HepG2 (cell line): Measurements from ENCODE around the gene DCN. TPM values are rescaled to one million over a fixed set of nuclear protein-coding genes. Genes with fewer than 3 reads are reported as not detected.

ENCODE experiments used
- ATAC-seq: fragments of 200-7000 bp; cut with Tn5 transposase; 3 replicates; pipeline ENCODE4 v1.9.1; 2020; ENCODE audit warnings: mild to moderate bottlenecking, moderate library complexity
- BruUV-seq: library from RNA; stranded (reverse); fragments of 400-500 nt; replicated peaks from 2 replicates; lab custom pipeline; 2021; lab: Mats Ljungman, UMichigan
- CTCF ChIA-PET: fragments of 300-600 bp; formaldehyde crosslinking; extraction: SDS; loops from one replicate; lab custom pipeline; 2021; ENCODE audit warnings: low total read pairs, inconsistent platforms, low intra/inter-chr PET ratio; lab: Yijun Ruan, JAX
- POLR2A ChIA-PET: fragments of 350-600 bp; sonication (Branson Sonifier 250); formaldehyde crosslinking; loops from one replicate; lab custom pipeline; 2020; ENCODE audit warnings: antibody characterized with exemption, inconsistent platforms; lab: Yijun Ruan, JAX
- DNase-seq: peaks from one replicate; pipeline ENCODE4 v3.0.0-alpha.2; 2015; ENCODE audit warnings: low spot score
- FAIRE-seq: peaks from 3 replicates; lab custom pipeline; 2011; peaks lifted over from hg19 to GRCh38; lab: Jason Lieb, UNC
- H2AFZ ChIP-seq: one replicate; pipeline ENCODE4 v1.6.1; 2011; ENCODE audit warnings: low read length, inconsistent platforms
- H3K27ac ChIP-seq: fragments of 300-600 bp; 3 replicates; pipeline ENCODE4 v1.8.0; 2011; ENCODE audit warnings: mixed run types, mild to moderate bottlenecking, mixed read lengths, low read length, inconsistent platforms; ENCODE audit not compliant: insufficient read depth; ENCODE audit errors: extremely low read length
- H3K27me3 ChIP-seq, 2 experiments: fragments of 200-600 bp in 1 of 2; 2 replicates in 1 of 2; 3 replicates in 1 of 2; pipeline versions ENCODE4 v1.6.0 to v1.8.0; 2011; ENCODE audit warnings: low read length in 2 of 2, mild to moderate bottlenecking in 2 of 2, moderate library complexity in 2 of 2, inconsistent platforms in 1 of 2; ENCODE audit not compliant: insufficient read depth in 2 of 2, control insufficient read depth in 1 of 2
- H3K36me3 ChIP-seq, 2 experiments: fragments of 200-600 bp in 1 of 2; replicated peaks in 1 of 2; 2 replicates in 1 of 2; 3 replicates in 1 of 2; pipeline versions ENCODE4 v1.5.1 to v1.8.0; 2011; ENCODE audit warnings: low read length in 2 of 2, inconsistent platforms in 1 of 2; ENCODE audit not compliant: insufficient read depth in 2 of 2, control insufficient read depth in 1 of 2
- H3K4me1 ChIP-seq: 2 replicates; pipeline ENCODE4 v1.5.1; 2012; ENCODE audit warnings: low read length, inconsistent platforms; ENCODE audit not compliant: insufficient read depth
- H3K4me2 ChIP-seq: 2 replicates; pipeline ENCODE4 v1.6.0; 2011; ENCODE audit warnings: low read depth, low read length, inconsistent platforms
- H3K4me3 ChIP-seq, 3 experiments: fragments of 200-600 bp in 1 of 3; sonication (generic), shearing (Covaris generic) in 1 of 3; replicated peaks in 1 of 3; 2 replicates each; pipeline ENCODE4 v1.5.1; 2011 to 2016; ENCODE audit warnings: low read length in 3 of 3, inconsistent platforms in 2 of 3, low read depth in 2 of 3, mild to moderate bottlenecking in 2 of 3, control low read depth in 1 of 3, mixed read lengths in 1 of 3; ENCODE audit not compliant: insufficient read depth in 1 of 3
- H3K79me2 ChIP-seq: one replicate; pipeline ENCODE4 v1.6.1; 2011; ENCODE audit warnings: low read length, inconsistent platforms; ENCODE audit not compliant: insufficient read depth
- H3K9ac ChIP-seq: 2 replicates; pipeline ENCODE4 v1.6.0; 2011; ENCODE audit warnings: mild to moderate bottlenecking, low read depth, low read length, inconsistent platforms; ENCODE audit not compliant: insufficient read depth
- H3K9me3 ChIP-seq: 2 replicates; pipeline ENCODE4 v1.5.1; 2012; ENCODE audit warnings: mild to moderate bottlenecking, low read length
- H4K20me1 ChIP-seq: 2 replicates; pipeline ENCODE4 v1.6.0; 2011; ENCODE audit warnings: inconsistent platforms, mild to moderate bottlenecking, low read length, moderate library complexity; ENCODE audit not compliant: insufficient read depth
- EP300 ChIP-seq, 3 experiments: sonication (generic) in 1 of 3; formaldehyde crosslinking in 1 of 3; IDR thresholded peaks; 2 replicates each; pipeline versions ENCODE4 v1.5.1 to v1.6.1; 2011 to 2020; ENCODE audit warnings: low read depth in 2 of 3, low read length in 2 of 3, borderline replicate concordance in 1 of 3, improper control_type of control experiment in 1 of 3, mild to moderate bottlenecking in 1 of 3, missing genetic modification reagents in 1 of 3, moderate library complexity in 1 of 3
- HOXD1 ChIP-seq: sonication (generic); formaldehyde crosslinking; IDR thresholded peaks from 2 replicates; pipeline ENCODE4 v1.5.0; 2020; ENCODE audit warnings: missing genetic modification reagents
- MTA1 ChIP-seq: sonication (generic); formaldehyde crosslinking; IDR thresholded peaks from 2 replicates; pipeline ENCODE4 v1.4.0; 2020; ENCODE audit warnings: missing genetic modification reagents, mild to moderate bottlenecking, borderline replicate concordance
- RBAK ChIP-seq: sonication (generic); formaldehyde crosslinking; IDR thresholded peaks from 2 replicates; pipeline ENCODE4 v1.5.1; 2020; ENCODE audit warnings: mild to moderate bottlenecking, missing genetic modification reagents
- ZBTB7B ChIP-seq: sonication (generic); formaldehyde crosslinking; IDR thresholded peaks from 2 replicates; pipeline ENCODE4 v1.4.0; 2020; ENCODE audit warnings: missing genetic modification reagents
- ZFYVE20 ChIP-seq: sonication (generic); formaldehyde crosslinking; IDR thresholded peaks from 2 replicates; pipeline ENCODE4 v1.8.0; 2023; ENCODE audit warnings: low read depth, mild to moderate bottlenecking, moderate library complexity, missing genetic modification reagents, borderline replicate concordance
- ZNF121 ChIP-seq: sonication (generic); formaldehyde crosslinking; IDR thresholded peaks from 2 replicates; pipeline ENCODE4 v1.5.0; 2020; ENCODE audit warnings: mild to moderate bottlenecking, missing genetic modification reagents
- ZNF17 ChIP-seq: sonication (generic); formaldehyde crosslinking; IDR thresholded peaks from 2 replicates; pipeline ENCODE4 v1.5.0; 2020; ENCODE audit warnings: mild to moderate bottlenecking, missing genetic modification reagents
- ZNF605 ChIP-seq: sonication (generic); formaldehyde crosslinking; IDR thresholded peaks from 2 replicates; pipeline ENCODE4 v1.8.0; 2022; ENCODE audit warnings: mild to moderate bottlenecking, missing genetic modification reagents
- WGBS: methylation state at CpG from one replicate; pipeline ENCODE4 v1.1.6; 2017; ENCODE audit warnings: low lambda C conversion rate; 5-methylcytosine and 5-hydroxymethylcytosine counted together
- in situ Hi-C: cut with HindIII; loops from 2 replicates; pipeline ENCODE4 v1.10.0; 2017; ENCODE audit warnings: low pct_unique_long_range_greater_than_20kb; ENCODE audit not compliant: extremely low pct_ligation_motif_present
- intact Hi-C: fragments of 100-400 bp; cut with micrococcal nuclease; formaldehyde crosslinking; loops from one replicate; pipeline ENCODE4 v1.10.0; 2022; ENCODE audit not compliant: unreplicated experiment
- polyA plus RNA-seq, 8 experiments: library from polyadenylated mRNA; depleted of rRNA in 3 of 8; stranded (reverse) in 7 of 8; unstranded in 1 of 8; fragments of >200 nt; fragmentation: Illumina TruSeq in 4 of 8; extraction: Trizol in 4 of 8; gene quantifications; 2 replicates each; pipeline versions ENCODE4 v1.2.1 to v1.2.3, GENCODE V29; 2011 to 2016; ENCODE audit warnings: low read depth in 4 of 8, missing spikeins in 1 of 8, mixed read lengths in 1 of 8; ENCODE audit not compliant: insufficient read depth in 1 of 8
- total RNA-seq, 5 experiments: library from RNA; depleted of rRNA; stranded (reverse); fragments of >200 nt; fragmentation: Illumina TruSeq; extraction: Trizol; gene quantifications; 2 replicates each; pipeline ENCODE4 v1.2.3, GENCODE V29; 2016; ENCODE audit warnings: low read depth in 1 of 5
- TF ChIP-seq, protein P1 (sequence below): sonication (generic); formaldehyde crosslinking; IDR thresholded peaks from 2 replicates; pipeline ENCODE4 v1.4.0; 2020; ENCODE audit warnings: missing genetic modification reagents
- TF ChIP-seq, protein P2 (sequence below): sonication (generic); formaldehyde crosslinking; IDR thresholded peaks from 2 replicates; pipeline ENCODE4 v1.8.0; 2023; ENCODE audit warnings: mild to moderate bottlenecking, missing genetic modification reagents
- TF ChIP-seq, protein P3 (sequence below): sonication (generic); formaldehyde crosslinking; IDR thresholded peaks from 2 replicates; pipeline ENCODE4 v1.4.0; 2020; ENCODE audit warnings: mild to moderate bottlenecking, missing genetic modification reagents
- TF ChIP-seq, protein P4 (sequence below): sonication (generic); formaldehyde crosslinking; IDR thresholded peaks from 2 replicates; pipeline ENCODE4 v1.8.1; 2023; ENCODE audit warnings: mild to moderate bottlenecking, missing genetic modification reagents
- TF ChIP-seq, protein P5 (sequence below), 2 experiments: IDR thresholded peaks; 2 replicates each; pipeline ENCODE4 v1.6.1; 2011 to 2012; ENCODE audit warnings: low read length in 2 of 2, borderline replicate concordance in 1 of 2, low read depth in 1 of 2, mild to moderate bottlenecking in 1 of 2, moderate library complexity in 1 of 2

The DCN gene
- total and polyA plus RNA-seq, 2 of the 13 experiments (the other 11 are each of a cell fraction or from before 2014, with no cell fraction given), result not detected

DNA sequence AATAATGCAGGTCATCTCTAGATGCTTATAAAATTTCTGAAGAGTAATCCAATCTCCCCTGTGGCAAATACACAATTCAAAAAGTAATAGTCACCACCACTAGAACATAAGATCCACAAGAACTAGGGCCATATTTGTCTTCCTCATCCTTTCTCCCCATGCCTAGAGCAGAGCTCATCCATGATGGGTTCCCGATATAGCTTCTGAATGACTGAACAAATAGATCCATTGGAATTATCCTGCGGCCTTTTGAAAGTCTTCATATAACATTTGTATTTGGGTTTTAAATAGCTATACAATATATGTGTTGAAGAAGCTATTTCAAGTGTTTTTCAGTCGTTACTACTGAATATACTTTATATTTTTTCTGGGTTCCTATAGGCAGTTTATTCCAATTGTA lies 5.7 kb downstream of the DCN start:
- in situ Hi-C loops, result no loop called here
- intact Hi-C loops, result no loop called here
- no peaks in the 10 kb centered on the region for H3K9me3 ChIP-seq
- H3K4me2 ChIP-seq, result no peak overlapping the region
- H3K9ac ChIP-seq, result no peak overlapping the region
- no peaks in the 10 kb centered on the region for H3K36me3 ChIP-seq
- WGBS, result 1% methylated on average over 3 of the region's 3 CpGs
- FAIRE-seq, result no peak
- no peak overlapping the region for H3K27ac ChIP-seq
- no peaks in the 10 kb centered on the region for H3K4me1 ChIP-seq
- ChIA-PET CTCF (no interaction called here), POLR2A (no interaction called here)
- no peaks in the 10 kb centered on the region for H3K27me3 ChIP-seq
- H2AFZ ChIP-seq, result no peak overlapping the region
- no TSS peak for BruUV-seq
- no peak for ATAC-seq
- no peak for DNase-seq
- H4K20me1 ChIP-seq, result no peaks in the 10 kb centered on the region
- no peak overlapping the region for H3K4me3 ChIP-seq
- no peaks in the 10 kb centered on the region for H3K79me2 ChIP-seq
- TF ChIP-seq, protein P1, sequence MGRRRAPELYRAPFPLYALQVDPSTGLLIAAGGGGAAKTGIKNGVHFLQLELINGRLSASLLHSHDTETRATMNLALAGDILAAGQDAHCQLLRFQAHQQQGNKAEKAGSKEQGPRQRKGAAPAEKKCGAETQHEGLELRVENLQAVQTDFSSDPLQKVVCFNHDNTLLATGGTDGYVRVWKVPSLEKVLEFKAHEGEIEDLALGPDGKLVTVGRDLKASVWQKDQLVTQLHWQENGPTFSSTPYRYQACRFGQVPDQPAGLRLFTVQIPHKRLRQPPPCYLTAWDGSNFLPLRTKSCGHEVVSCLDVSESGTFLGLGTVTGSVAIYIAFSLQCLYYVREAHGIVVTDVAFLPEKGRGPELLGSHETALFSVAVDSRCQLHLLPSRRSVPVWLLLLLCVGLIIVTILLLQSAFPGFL (CRISPR knock-in tag), result no peak
- TF ChIP-seq ZNF17 (CRISPR knock-in tag), result no peak
- TF ChIP-seq MTA1 (CRISPR knock-in tag), result no peak
- TF ChIP-seq, protein P2, sequence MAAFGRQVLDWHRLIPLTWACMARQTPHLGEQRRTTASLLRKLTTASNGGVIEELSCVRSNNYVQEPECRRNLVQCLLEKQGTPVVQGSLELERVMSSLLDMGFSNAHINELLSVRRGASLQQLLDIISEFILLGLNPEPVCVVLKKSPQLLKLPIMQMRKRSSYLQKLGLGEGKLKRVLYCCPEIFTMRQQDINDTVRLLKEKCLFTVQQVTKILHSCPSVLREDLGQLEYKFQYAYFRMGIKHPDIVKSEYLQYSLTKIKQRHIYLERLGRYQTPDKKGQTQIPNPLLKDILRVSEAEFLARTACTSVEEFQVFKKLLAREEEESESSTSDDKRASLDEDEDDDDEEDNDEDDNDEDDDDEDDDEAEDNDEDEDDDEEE (CRISPR knock-in tag), result no peak
- no peak for TF ChIP-seq HOXD1 (CRISPR knock-in tag)
- TF ChIP-seq ZNF605, result no peak
- no peak for TF ChIP-seq ZBTB7B (CRISPR knock-in tag)
- TF ChIP-seq, protein P3, sequence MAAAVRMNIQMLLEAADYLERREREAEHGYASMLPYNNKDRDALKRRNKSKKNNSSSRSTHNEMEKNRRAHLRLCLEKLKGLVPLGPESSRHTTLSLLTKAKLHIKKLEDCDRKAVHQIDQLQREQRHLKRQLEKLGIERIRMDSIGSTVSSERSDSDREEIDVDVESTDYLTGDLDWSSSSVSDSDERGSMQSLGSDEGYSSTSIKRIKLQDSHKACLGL (CRISPR knock-in tag), result no peak
- no peak for TF ChIP-seq ZFYVE20 (CRISPR knock-in tag)
- TF ChIP-seq, protein P4, sequence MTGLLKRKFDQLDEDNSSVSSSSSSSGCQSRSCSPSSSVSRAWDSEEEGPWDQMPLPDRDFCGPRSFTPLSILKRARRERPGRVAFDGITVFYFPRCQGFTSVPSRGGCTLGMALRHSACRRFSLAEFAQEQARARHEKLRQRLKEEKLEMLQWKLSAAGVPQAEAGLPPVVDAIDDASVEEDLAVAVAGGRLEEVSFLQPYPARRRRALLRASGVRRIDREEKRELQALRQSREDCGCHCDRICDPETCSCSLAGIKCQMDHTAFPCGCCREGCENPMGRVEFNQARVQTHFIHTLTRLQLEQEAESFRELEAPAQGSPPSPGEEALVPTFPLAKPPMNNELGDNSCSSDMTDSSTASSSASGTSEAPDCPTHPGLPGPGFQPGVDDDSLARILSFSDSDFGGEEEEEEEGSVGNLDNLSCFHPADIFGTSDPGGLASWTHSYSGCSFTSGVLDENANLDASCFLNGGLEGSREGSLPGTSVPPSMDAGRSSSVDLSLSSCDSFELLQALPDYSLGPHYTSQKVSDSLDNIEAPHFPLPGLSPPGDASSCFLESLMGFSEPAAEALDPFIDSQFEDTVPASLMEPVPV (CRISPR knock-in tag), result no peak
- no peak for TF ChIP-seq RBAK
- TF ChIP-seq, protein P5, sequence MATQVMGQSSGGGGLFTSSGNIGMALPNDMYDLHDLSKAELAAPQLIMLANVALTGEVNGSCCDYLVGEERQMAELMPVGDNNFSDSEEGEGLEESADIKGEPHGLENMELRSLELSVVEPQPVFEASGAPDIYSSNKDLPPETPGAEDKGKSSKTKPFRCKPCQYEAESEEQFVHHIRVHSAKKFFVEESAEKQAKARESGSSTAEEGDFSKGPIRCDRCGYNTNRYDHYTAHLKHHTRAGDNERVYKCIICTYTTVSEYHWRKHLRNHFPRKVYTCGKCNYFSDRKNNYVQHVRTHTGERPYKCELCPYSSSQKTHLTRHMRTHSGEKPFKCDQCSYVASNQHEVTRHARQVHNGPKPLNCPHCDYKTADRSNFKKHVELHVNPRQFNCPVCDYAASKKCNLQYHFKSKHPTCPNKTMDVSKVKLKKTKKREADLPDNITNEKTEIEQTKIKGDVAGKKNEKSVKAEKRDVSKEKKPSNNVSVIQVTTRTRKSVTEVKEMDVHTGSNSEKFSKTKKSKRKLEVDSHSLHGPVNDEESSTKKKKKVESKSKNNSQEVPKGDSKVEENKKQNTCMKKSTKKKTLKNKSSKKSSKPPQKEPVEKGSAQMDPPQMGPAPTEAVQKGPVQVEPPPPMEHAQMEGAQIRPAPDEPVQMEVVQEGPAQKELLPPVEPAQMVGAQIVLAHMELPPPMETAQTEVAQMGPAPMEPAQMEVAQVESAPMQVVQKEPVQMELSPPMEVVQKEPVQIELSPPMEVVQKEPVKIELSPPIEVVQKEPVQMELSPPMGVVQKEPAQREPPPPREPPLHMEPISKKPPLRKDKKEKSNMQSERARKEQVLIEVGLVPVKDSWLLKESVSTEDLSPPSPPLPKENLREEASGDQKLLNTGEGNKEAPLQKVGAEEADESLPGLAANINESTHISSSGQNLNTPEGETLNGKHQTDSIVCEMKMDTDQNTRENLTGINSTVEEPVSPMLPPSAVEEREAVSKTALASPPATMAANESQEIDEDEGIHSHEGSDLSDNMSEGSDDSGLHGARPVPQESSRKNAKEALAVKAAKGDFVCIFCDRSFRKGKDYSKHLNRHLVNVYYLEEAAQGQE (IDR thresholded peaks at IDR 0.05; ENCODE audit: borderline replicate concordance in 1 of 2, low read depth in 1 of 2, low read length in 2 of 2), result no peak
- TF ChIP-seq ZNF121, result no peak
- no peak for TF ChIP-seq EP300 (IDR thresholded peaks at IDR 0.05; ENCODE audit: low read depth in 2 of 2, low read length in 2 of 2)
- no peak for TF ChIP-seq EP300 (CRISPR knock-in tag; IDR thresholded peaks at IDR 0.05; ENCODE audit: borderline replicate concordance)
